Panc1 (cell line): Measurements from ENCODE around the gene AP2B1.
A peak's percentile ranks its signal among the peaks of the same experiment; 100 is the strongest.

ENCODE experiments used
- CTCF ChIP-seq: fragments of 450-650 bp; IDR thresholded peaks from 2 replicates; pipeline ENCODE4 v1.5.1; 2017; ENCODE audit warnings: mild to moderate bottlenecking
- POLR2AphosphoS5 ChIP-seq: IDR thresholded peaks from 2 replicates; pipeline ENCODE4 v1.6.1; 2012; ENCODE audit warnings: mild to moderate bottlenecking, low read depth, low read length, moderate library complexity
- TCF7L2 ChIP-seq: IDR thresholded peaks from 2 replicates; pipeline ENCODE4 v1.6.1; 2011; ENCODE audit warnings: mild to moderate bottlenecking, low read depth, low read length, inconsistent platforms

DNA sequence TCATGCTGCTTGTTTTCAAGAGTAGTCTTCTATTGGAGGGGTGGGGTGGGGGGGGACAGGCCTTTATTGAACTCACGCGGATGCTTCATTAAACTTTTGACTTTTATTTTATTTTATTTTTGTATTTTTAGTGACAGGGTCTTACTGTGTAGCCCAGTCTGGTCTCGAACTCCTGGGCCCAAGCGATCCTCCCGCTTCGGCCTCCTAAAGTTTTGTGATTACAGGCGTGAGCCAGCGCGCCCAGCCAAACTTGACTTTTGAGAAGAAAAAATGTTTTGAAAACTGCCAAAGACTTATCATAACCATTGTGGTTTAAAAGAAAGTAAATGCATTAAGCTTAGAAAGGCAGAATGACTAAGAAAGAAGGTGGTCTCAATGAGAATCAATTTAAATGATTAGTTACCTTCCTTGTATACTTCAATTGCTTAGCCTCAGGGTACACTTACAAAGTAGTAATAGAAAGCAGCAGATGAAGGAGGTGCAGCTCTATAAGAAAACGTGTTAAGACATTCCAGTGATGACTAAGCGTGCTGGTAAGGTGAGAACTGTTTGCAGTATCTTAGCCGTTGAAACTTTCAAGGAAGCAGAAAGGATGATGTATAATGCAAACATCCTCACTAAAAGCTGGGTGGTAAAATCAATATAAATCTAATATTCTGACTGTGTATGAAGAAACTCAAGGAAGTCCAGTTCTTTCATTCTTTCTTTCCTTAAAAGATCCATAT lies 1.2 kb downstream of the AP2B1 start:
- TF ChIP-seq CTCF: no peak
- no peak for TF ChIP-seq TCF7L2
- peak; percentile 76 for TF ChIP-seq POLR2AphosphoS5
